HG03103 (cell line): ENCODE results near the gene HEBP1.

Experiments
- ATAC-seq: cut with Tn5 transposase; IDR thresholded peaks from one replicate; pipeline ENCODE4 v1.9.1; 2021; ENCODE audit warnings: low read depth; ENCODE audit not compliant: unreplicated experiment

HEBP1 gene

DNA sequence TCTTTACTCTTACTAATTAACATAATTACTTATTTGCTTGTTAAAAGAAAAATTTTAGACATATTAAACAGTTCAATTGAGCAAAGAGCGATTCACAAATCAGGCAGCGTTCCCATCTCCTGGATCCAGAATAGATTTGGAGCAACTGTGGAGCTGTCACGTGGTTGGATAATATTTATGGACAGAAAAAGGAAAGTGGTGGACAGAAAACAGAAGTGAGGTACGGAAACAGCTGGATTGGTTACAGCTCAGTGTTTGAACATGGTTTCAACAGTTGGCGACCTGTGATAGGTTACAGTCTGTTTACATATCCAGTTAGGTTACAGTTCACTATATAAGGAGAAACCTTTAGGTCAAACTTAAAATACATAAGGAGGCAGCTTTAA, 24.5 kb upstream of the HEBP1 start:
- no peak for ATAC-seq

DNA sequence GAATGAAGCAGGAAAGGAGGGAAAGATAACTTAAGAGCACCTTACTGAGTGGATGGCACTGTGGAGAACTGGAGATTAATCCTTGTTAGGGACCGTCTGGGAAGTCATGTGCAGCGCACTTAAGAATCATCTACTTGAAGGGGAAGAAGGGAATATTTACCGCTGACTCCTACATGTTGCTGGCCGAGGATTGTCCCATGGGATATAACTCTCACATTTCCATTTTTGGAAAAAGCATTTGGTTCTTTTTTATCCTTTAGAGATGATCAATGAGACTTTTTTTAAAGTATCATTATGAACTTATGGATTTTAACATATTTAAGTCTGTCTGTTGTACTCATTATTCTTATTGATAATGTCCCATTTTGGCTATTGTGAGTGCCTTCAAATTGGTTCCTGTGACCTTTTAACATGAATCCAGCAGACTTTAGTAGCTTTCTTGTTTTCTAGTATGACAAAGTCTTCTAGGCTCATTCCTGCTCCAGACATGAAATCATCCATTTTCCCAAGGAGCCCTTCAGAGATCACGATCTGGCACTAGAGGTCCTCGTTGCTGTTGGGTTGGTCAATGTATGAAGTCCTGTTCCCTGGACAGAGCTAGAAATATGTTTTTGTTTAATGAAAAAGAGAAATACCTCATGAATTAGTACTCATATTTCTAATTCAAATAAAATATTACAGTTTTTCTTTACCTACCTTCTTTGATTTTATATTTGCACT, 23.9 kb upstream of the HEBP1 start:
- no peak for ATAC-seq

DNA sequence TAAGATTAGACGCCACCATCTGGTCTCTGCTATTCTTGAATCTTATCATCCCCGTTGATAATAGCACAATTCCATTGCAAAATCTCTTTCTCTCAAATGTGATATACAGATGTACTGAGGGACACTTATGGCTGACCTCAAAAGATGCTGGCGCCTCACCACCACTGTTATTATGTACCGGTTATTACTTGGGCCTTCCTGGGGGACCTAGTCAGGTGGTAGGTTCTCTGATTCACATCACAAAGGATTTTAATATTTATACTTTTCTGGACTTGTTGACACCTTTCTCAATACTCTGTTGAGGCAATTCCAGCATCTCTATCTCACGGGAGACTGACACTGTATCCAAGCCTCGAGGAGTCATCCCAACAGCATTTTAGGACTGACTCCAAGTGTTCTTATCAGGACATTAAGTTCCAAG, 22.8 kb upstream of the HEBP1 start:
- ATAC-seq = no peak

DNA sequence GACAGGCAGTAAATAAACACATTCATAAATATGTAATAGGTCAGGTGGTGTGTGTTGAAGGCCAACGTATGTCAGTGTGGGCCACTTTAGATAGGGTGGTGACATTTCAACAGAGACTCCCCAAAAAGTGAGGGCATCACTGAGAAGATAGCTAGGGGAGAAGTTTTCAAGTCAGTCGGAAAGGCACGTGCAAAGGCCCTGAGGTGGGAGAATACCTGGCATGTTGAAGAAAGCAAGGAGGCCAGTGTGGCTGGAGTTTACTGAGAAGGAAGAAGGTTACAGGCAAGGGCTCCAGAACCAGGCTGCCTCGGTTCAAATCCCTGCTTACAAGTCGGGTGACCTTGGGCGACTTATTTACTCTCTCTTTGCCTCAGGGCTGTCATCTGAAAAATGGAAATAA, 11.0 kb upstream of the HEBP1 start:
- no peak for ATAC-seq

DNA sequence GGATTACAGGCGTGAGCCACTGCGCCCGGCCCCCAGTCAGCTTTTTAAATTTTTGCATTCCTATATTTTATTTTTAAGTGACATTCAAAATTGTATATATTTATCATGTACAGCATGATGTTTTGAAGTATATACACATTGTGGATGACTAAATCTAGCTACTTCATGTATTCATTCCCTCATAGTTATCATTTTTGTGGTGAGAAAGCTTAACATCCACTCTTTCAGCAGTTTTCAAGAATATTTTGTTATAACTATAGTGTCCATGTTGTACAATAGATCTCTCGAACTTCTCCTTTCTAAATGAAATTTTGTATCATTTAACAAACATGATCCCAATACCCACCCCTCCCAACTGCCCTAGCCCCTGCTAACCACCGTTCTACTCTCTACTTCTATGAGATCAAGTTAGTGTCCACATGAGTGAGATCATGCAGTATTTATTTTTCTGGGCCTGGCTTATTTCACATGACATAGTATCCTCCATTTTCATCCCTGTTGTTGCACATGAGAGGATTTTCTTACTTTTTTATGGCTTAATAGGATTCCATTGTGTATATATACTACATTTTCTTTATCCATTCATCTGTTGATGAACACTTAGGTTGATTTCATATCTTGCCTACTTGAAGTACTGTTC, 8.8 kb upstream of the HEBP1 start:
- ATAC-seq = no peak

DNA sequence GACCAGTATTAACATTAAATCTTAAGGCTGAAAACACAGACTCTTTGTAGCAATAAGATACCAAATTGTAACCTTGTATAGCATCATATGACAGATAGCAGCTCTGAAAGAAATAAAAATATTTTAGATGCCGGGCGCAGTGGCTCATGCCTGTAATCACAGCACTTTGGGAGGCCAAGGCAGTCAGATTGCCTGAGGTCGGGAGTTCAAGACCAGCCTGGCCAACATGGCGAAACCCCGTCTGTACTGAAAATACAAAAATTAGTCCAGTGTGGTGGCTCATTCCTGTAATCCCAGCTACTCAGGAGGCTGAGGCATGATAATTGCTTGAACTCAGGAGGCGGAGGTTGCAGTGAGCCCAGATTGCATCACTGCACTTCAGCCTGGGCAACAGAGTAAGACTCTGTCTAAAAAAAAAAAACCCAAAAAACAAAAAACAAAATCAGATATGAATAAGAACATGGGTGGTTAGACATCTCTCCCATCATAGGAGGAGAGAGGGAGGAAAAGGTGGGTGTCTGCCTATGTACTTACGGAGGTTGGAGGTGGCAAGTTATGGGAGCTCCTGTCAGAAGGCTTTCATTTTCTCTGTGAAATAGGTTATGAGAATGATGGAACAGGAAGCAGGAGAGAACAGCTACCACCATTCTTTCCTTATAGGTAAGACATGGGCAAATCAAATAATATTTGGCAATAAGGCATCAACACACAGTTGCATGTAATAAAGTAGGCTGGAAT, 7.6 kb upstream of the HEBP1 start:
- ATAC-seq = no peak

DNA sequence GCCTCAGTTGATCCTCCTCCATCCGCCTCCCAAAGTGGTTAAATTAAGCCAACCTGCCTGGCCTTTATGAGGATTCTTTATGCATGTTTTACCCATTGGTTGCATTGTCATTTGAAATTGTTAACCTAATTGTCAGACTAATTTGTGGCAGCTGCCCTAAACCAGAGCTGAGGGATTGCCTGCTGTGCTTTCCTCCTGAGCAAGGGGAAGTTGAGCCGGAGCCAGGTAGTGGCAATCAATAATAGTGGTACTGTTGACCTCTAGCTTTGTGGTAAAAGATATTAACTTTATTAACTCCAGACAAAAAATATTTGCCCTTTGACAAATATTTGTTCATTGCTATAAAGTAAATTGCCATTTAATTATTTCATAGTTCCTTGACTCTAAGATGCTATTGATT, 5.6 kb upstream of the HEBP1 start:
- no peak for ATAC-seq

DNA sequence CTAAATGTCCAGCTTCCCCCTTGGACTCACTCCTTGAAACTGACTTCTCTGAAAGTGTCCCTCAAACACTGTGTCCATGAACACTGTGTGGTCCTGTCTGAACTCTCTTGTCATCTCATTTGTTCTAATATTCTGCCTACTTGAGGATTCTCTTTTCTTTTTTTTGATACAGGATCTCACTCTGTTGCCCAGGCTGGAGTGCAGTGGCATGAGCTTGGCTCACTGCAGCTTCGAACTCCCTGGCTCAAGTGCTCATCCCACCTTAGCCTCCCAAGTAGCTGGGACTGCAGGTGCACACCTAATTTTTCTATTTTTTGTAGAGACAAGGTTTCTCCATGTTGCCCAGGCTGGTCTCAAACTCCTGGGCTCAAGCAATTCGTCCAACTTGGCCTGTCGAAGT, 4.9 kb upstream of the HEBP1 start:
- no peak for ATAC-seq

DNA sequence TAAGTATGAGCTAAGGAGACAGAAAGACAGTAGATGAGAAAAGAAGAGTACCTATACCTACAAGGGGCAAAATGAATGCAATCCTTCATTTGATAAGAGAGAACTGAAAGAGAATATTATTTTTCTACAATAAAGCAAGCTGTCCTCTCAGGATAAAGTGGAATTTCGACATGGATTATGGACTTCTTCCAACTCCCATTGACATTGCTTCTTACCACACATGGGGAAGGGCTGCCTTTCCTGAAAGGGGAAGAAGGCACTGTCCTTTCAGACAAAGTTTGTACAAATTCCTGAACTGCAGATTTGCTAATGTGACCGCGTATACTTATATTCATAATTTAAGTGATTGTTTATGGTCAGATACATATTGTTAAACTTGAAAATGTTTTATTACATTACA, 4.3 kb upstream of the HEBP1 start:
- ATAC-seq = no peak

DNA sequence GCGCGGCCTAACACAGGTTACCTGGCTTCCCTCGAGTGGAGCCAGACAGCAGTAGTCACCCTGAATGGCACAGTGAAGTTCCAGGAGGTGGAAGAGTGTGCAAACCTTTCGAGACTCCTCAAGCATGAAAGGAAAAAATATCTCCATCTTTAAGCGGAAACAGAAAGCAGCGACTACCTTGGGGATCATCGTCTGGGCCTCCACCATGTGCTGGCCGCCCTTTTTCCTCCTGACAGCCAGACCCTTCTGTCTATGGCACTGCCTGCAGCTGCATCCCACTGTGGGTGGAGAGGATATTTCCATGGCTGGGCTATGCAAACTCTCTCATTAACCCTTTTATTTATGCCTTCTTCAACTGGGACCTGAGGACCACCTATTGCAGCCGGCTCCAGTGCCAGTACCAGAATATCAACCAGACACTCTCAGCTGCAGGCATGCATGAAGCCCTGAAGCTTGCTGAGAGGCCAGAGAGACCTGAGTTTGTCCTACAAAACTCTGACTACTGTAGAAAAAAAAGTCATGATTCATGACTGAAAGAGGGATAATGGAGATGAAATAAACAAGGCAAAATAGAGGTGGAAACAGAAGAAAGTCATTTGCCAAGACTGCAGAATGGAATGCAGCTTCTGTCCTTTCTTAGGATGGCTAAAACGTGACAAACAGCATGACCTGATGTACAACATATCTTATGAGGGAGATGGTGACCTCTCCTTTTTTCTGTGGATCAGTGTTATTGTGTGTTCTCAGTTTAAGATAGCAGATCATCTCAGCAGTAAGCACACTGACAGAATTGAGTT, 2.4 kb upstream of the HEBP1 start:
- no peak for ATAC-seq

DNA sequence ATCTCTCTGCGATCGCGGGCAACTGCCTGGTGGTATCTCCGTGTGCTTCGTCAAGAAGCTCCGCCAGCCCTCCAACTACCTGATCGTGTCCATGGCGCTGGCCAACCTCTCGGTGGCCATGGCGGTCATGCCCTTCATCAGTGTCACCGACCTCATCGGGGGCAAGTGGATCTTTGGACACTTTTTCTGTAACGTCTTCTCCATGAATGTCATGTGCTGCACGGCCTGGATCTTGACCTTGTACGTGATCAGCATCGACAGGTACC, 1.6 kb upstream of the HEBP1 start:
- ATAC-seq = no peak

DNA sequence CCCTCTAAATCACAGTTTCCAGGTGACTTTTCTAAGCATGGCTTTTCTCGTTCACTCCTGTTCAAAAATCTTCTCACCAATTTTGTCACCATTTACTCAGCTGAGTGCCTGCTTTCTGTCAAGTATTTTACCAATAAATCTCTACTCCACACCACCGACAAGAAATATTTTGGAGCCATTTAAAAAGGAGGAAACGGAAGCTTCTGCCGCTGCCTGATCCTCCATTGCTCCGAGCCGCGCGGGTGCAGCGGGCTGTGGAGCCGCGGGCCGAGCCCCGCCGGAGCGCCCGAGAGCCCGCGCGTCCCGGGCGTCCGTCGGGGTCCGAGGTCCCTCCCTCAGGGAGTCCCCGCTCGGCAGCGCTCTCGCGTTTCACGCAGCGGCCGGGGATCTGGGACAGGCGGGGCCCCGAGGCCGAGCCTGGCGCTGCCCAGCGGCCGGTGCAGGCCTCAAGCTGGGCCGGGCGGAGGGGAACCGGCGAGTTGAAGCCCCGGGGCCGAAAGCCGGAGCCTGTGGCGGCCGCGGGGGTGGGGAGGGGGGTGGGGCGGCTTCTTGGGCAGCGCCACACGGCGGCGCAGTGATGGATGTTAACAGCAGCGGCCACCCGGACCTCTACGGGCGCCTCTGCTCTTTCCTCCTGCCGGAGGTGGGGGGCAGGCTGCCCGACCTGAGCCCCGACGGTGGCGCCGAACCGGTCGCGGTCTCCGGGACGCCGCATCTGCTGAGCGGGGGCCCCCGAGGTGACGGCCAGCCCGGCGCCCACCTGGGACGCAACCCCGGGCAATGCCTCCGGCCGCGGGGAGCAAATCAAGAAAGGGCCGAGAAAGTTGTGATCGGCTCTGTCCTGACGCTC, 1.1 kb upstream of the HEBP1 start:
- no peak for ATAC-seq

DNA sequence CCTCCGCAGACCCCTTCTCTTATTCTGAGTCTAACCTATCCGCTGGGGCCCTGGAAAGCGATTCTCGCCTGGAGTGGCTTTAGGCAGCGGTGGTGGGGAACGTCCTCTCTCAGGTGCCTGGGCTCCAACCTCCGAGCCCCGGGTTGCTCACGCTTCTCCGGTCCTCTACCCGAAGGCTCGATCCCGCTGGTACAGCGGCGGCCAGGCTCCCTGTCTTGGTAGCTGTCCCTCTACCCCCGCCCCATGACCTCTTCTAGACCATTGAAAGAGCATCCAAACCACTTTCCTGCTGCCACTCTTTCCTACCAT, 505 bp upstream of the HEBP1 start:
- peak; percentile 18 for ATAC-seq

DNA sequence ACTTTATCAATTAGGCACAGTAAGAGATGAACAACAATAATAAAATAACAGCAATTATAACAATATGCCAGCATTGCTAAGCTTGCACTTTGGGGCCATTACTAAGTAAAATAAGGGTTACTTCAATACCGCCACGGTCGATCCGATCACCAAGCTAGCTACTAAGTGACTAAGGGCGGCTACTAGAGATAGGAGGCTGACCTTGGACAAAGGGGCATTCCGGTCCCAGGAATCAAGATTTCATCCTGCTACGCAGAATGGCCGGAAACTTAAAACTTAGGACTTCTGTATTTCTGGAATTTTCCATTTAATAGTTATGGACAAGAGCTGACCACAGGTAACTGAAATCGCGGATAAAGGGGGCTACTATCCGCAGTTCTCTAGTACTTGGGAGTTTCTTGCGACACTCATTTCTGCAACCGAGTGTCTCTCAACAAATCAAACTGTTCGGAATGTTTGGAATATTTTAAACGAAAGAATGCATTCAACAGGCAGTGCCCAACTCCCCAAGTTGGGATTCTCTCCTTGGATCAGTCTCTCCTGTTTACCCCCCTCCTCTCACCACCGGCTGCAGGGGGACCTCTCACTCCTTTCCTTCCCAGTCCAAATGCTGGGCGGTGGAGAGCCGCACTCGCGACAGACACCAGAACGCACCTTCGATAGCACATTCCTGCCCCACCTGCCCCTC, 650 bp downstream of the HEBP1 start:
- no peak for ATAC-seq

DNA sequence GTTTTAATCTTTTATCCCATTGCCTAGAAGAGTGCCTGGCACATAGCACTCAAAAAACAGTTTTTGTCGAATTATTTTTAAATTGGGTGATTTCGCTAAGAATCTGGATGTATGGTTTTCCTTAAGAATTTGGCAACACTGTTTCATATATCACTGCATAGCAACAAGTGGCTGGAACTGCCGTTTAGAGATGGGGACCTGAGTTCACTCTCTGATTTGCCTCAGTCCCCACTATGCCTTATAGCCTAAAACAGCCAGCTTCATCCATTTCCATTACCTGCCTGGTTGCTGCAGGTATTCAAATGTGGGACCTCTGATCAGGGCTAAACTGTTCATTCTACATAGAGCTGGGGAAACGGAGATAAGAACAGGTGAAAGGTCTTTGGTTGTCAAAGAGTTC, 1.8 kb downstream of the HEBP1 start:
- no peak for ATAC-seq

DNA sequence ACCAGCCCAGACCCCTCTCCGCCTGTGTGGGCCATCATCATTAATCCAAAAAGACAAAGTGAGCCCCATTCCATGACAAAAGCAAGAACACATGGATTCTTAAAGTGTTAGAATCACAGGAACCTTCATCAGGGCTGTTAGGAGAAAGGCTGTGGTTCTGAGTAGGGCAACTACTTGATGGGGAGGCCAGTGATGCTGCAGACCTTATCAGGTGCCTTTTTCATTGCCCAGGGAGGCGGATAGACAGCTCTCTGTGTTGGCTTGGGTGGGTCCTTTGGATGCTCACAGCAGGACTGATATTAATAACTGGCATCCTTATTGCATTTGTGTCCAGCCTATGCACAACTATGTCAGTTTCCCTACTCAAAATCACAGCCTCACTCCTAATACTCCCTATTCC, 2.3 kb downstream of the HEBP1 start:
- ATAC-seq = no peak

DNA sequence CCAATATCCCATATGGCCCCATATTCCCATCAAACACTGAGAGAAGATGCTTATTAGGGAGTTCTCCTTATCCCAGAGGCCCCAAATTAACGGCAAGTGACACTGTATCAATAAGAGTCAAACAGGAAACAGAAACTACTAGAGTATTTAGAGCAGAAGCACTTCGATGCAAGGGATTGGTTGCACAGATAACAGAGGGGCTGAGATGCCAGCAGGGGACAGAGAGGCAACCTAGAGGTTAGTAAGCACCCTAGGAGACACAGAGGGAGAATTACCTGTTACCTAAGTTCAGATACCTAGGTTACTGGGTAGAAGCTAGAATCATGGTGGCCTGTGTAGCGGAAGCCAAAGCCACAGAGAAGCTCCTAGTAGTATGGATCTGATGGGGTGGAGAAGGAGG, 2.9 kb downstream of the HEBP1 start:
- no peak for ATAC-seq

DNA sequence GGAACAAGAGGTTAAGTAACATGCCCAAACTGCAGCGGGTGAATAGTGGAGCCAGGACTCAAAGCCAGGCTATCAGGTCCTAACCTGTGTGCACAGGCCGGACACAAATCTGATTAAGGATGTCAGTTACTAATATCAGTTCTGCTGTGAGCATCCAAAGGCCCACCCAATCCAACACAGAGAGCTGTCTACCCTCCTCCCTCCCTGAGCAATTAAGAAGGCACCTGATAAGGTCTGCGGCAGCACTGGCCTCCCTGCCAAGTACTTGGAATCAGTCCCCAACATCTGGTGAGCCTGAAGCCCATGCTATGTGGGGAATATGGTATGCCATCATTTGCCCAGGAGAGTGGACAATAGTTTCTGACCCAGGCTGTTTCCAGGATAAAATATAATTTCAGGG, 3.9 kb downstream of the HEBP1 start:
- no peak for ATAC-seq

DNA sequence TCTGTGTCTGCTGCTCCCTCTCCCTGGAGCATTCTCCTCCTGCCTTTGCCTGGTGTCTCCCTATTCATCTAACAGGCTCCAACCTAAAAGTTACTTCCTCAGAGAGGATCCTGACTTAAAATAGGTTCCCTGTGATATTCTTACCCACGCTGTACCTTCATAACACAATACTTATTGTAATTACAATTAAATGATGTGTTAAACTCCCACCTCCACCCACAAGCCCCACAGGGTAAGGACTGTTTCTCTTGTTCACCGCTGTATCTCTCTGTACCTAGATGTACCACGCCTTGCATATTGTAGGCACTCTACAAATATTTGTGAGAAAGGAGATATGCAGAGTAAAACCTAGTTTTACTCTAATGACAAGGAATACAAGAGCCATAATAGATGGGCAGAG, 5.0 kb downstream of the HEBP1 start:
- ATAC-seq = no peak

DNA sequence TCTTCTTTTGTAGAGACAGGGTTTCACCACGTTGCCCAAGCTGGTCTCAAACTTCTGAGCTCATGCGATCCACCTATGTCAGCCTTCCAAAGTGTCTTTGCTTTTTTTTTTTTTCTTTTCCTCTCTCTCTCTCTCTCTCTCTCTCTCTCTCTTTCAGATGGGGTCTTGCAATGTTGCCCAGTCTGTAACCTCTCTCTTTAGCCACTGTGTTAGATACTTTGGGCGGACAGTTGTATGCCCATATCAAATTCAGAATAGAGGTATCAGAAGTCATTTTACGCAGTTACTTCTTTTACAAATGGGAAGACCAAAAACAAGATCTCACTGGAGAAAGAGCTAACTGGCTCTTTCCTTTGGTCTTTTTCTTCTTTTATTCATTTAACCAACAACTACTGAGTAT, 6.7 kb downstream of the HEBP1 start:
- no peak for ATAC-seq
